Measurements from ENCODE around the gene PNPLA1. TPM values are rescaled to one million over a fixed set of nuclear protein-coding genes. Genes with fewer than 3 reads are reported as not detected.

Gene PNPLA1
- total RNA-seq, 1 donor from 2014 or later = not detected

DNA sequence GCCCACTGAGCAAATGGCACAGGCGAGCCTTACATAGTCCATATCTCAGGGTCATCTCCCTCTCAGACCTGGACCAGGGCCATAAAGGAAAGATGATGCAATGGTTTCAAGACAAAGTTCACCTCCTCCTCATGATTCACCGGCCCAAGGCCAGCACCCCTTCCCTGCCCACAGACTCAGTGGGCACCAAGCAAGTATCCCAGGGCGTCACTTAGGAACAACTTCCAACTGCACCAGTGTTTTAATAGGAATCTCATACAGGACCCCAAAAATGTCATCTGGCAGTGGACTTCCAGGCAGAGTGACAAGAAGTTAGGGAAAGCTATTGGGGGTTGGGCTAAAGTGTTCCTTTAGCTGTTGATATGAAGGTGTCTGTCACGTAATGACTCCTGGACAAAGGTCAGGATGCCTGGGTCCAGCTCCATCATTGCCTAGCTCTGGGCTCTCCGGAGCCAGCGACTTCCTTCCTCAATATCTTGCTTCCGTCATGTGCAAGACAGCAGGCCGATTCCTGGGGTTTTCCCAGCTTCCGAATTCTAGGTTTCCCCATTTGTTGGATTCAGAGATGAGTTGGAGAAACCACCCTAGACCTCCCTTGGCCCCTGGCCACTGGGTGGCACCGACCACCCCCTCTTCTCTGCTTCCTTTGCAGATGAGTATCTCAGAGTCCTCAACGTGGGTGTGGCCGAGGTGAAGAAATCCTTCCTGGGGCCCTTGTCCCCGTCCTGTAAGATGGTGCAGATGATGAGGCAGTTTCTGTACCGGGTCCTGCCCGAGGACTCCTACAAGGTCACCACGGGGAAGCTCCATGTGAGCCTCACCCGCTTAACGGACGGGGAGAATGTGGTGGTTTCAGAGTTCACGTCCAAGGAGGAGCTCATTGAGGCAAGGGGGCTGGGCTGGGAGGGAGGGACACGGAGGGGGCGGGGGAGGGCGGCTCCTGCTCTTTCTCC lies 21.1 kb downstream of the PNPLA1 start:
- TF ChIP-seq CTCF (conservative IDR thresholded peaks at IDR 0.05; ENCODE audit: low read depth, low read length) = no peak
- H3K4me3 ChIP-seq (ENCODE audit: low read depth, low read length) = no peak overlapping the region
- peak; percentile 39 for DNase-seq (ENCODE audit: low read depth)

DNA sequence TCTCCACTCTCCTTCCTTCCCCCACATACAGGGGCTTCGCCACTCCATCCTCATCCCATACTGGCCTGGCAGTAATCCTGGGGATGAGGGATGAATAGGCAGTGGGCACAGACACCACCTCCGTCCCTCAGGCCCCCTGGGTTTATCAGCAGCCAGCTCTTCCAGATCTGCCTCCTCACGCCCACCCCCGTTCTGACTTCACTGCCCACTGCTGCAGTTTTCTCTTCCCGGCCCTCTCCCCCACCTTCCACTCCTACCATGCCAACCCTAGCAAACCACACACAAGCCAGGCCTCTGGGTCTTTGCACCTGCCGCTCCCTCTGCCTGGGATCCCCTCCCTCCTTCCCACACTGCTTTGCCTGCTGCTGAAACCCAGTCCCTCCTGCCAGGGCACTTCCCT lies 22.3 kb downstream of the PNPLA1 start:
- H3K4me3 ChIP-seq (ENCODE audit: low read depth, low read length) = no peak overlapping the region
- TF ChIP-seq CTCF (conservative IDR thresholded peaks at IDR 0.05; ENCODE audit: low read depth, low read length) = no peak
- no peak for DNase-seq (ENCODE audit: low read depth)

DNA sequence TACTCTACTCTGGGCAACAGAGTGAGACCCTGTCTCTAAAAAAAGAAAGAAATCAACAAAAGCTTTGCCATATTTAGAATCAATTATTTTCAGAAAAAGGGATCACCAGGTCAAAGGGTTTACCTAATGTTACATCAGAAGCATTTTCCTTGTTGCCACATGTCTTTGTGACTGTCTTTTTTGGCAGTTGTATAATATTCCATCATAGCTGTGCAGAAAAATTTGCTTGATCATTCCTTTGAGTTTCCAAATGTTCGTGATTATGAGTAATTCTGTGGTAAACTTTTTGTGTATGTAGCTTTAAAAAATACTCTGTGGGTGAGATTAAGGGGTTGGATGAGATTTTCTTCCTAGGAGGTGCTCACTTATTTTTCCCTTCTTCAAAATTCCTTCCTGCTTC lies 26.4 kb downstream of the PNPLA1 start:
- no peak overlapping the region for H3K4me3 ChIP-seq (ENCODE audit: low read depth, low read length)
- TF ChIP-seq CTCF (conservative IDR thresholded peaks at IDR 0.05; ENCODE audit: low read depth, low read length) = no peak
- no peak for DNase-seq (ENCODE audit: low read depth)

DNA sequence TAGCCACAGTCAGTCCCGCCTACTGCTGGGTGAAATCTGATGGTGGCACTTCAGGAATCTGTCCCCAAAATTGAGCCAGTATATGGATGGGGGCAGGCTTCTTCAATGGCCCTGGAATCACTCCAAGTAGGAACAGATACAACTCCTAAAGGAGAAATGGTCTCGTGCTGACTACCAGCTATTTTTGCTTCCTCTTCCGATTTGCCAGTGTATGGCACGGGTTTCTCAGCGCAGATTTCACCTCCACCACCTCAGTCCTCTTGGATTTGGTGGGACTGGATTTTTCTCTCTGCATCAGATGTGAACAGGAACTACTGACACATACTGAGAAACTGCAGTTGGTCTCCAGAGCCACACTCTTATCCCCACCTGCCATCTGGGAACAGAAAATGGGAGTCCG lies 27.2 kb downstream of the PNPLA1 start:
- DNase-seq (ENCODE audit: low read depth) = no peak
- no peak for TF ChIP-seq CTCF (conservative IDR thresholded peaks at IDR 0.05; ENCODE audit: low read depth, low read length)
- no peak overlapping the region for H3K4me3 ChIP-seq (ENCODE audit: low read depth, low read length)

DNA sequence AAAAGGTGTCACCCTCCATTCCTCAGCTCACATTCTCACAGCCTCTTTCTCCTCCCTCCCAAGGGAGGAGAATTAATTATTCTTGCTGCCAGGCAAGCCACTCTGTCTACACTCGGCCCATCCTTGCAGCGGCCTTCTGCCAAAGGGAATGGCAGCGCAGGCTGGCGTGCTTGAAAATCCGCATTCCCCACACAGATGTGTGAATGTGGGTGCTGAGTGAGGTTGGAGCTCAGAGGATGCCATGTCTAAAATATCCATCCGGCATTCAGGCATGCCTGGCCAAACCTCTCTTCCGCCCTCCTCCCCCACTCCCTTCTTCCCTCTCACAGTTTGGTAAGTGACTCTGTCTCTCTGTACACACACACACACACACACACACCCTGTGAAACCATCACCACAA lies 27.7 kb downstream of the PNPLA1 start:
- TF ChIP-seq CTCF (conservative IDR thresholded peaks at IDR 0.05; ENCODE audit: low read depth, low read length) = no peak
- no peak for DNase-seq (ENCODE audit: low read depth)

GRCh38 chr6:36298027-36298426 lies 28.2 kb downstream of the PNPLA1 start:
- no peak for TF ChIP-seq CTCF (conservative IDR thresholded peaks at IDR 0.05; ENCODE audit: low read depth, low read length)
- no peak overlapping the region for H3K4me3 ChIP-seq (ENCODE audit: low read depth, low read length)
- no peak for DNase-seq (ENCODE audit: low read depth)

More for the DNA sequence above, 27.7 kb downstream of the PNPLA1 start:
- no peak overlapping the region for H3K4me3 ChIP-seq (ENCODE audit: low read depth, low read length)

All from epithelial cell of proximal tubule (primary cell).